ENCODE measurements around the gene CDH8.

CDH8 gene

DNA sequence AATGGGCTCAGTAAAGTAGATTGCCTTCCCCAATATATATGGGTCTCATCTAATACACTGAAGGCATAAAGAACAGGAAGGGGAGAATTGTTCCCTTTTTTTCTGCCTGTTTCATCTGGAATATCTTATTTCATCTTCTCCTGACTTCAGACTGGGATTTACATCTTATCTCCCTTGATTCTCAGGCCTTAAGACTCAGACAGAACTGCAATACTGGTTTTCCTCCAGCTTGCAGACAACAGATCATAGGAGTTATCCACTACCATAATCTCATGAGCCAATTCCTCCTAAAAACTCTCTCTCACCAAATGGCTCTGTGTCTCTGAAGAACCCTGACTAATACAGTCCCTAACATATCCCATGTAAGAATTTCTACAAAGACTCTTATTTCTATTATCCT, 390.7 kb downstream of the CDH8 start:
- no peaks in the 10 kb centered on the region for H3K27me3 ChIP-seq (ENCODE audit: control insufficient read depth, low read length)
- no peak overlapping the region for H3K4me3 ChIP-seq (ENCODE audit: low read length)
- no peaks in the 10 kb centered on the region for H3F3A ChIP-seq (ENCODE audit: control insufficient read depth, insufficient read depth)
- H3K4me2 ChIP-seq (ENCODE audit: low read length) = no peak overlapping the region
- H3K36me3 ChIP-seq (ENCODE audit: control insufficient read depth, low read length) = no peaks in the 10 kb centered on the region
- H3K9me2 ChIP-seq (replicated peaks; ENCODE audit: control insufficient read depth, low read length) = no peaks in the 10 kb centered on the region
- no peak overlapping the region for H3K27ac ChIP-seq (ENCODE audit: low read depth, low read length)
- H3K79me2 ChIP-seq (ENCODE audit: control insufficient read depth, low read length) = no peaks in the 10 kb centered on the region
- no peaks in the 10 kb centered on the region for H3K9me3 ChIP-seq (ENCODE audit: control insufficient read depth, insufficient read depth, low read length)
- no peaks in the 10 kb centered on the region for H3K4me1 ChIP-seq (ENCODE audit: control insufficient read depth, low read length)
- TF ChIP-seq, protein P1, sequence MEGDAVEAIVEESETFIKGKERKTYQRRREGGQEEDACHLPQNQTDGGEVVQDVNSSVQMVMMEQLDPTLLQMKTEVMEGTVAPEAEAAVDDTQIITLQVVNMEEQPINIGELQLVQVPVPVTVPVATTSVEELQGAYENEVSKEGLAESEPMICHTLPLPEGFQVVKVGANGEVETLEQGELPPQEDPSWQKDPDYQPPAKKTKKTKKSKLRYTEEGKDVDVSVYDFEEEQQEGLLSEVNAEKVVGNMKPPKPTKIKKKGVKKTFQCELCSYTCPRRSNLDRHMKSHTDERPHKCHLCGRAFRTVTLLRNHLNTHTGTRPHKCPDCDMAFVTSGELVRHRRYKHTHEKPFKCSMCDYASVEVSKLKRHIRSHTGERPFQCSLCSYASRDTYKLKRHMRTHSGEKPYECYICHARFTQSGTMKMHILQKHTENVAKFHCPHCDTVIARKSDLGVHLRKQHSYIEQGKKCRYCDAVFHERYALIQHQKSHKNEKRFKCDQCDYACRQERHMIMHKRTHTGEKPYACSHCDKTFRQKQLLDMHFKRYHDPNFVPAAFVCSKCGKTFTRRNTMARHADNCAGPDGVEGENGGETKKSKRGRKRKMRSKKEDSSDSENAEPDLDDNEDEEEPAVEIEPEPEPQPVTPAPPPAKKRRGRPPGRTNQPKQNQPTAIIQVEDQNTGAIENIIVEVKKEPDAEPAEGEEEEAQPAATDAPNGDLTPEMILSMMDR (IDR thresholded peaks at IDR 0.05; ENCODE audit: low read depth, low read length, poor library complexity, severe bottlenecking) = no peak
- TF ChIP-seq EZH2phosphoT487 (IDR thresholded peaks at IDR 0.05; ENCODE audit: borderline replicate concordance, low read length) = no peak
- no peaks in the 10 kb centered on the region for H4K20me1 ChIP-seq (ENCODE audit: control insufficient read depth, insufficient read depth, low read depth, low read length)

DNA sequence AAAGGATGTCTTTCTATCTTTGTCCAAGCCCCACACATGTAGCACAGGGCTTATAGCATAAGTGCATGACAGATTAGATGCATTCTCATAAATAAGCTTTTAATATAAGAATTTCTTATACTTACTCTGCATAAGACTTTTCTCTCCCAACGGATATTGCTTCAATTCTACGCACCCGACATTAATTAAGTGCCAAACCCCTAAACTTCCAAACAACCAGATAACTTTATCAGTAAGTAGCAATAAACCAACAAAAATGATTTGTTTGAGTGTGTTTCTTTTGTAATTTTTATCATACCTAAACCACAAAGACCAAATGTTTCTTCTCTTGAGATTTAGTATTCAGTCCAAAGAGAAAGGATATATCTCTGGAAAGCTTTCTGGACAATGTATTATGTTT, 391.5 kb downstream of the CDH8 start:
- no peaks in the 10 kb centered on the region for H3K27me3 ChIP-seq (ENCODE audit: control insufficient read depth, low read length)
- no peaks in the 10 kb centered on the region for H3K36me3 ChIP-seq (ENCODE audit: control insufficient read depth, low read length)
- H3K4me3 ChIP-seq (ENCODE audit: low read length) = no peak overlapping the region
- H3F3A ChIP-seq (ENCODE audit: control insufficient read depth, insufficient read depth) = no peaks in the 10 kb centered on the region
- TF ChIP-seq EZH2phosphoT487 (IDR thresholded peaks at IDR 0.05; ENCODE audit: borderline replicate concordance, low read length) = no peak
- TF ChIP-seq, protein P1 (IDR thresholded peaks at IDR 0.05; ENCODE audit: low read depth, low read length, poor library complexity, severe bottlenecking) = no peak
- H3K27ac ChIP-seq (ENCODE audit: low read depth, low read length) = no peak overlapping the region
- H4K20me1 ChIP-seq (ENCODE audit: control insufficient read depth, insufficient read depth, low read depth, low read length) = no peaks in the 10 kb centered on the region
- H3K9me3 ChIP-seq (ENCODE audit: control insufficient read depth, insufficient read depth, low read length) = no peaks in the 10 kb centered on the region
- no peaks in the 10 kb centered on the region for H3K9me2 ChIP-seq (replicated peaks; ENCODE audit: control insufficient read depth, low read length)
- H3K4me1 ChIP-seq (ENCODE audit: control insufficient read depth, low read length) = no peaks in the 10 kb centered on the region
- no peaks in the 10 kb centered on the region for H3K79me2 ChIP-seq (ENCODE audit: control insufficient read depth, low read length)
- no peak overlapping the region for H3K4me2 ChIP-seq (ENCODE audit: low read length)

DNA sequence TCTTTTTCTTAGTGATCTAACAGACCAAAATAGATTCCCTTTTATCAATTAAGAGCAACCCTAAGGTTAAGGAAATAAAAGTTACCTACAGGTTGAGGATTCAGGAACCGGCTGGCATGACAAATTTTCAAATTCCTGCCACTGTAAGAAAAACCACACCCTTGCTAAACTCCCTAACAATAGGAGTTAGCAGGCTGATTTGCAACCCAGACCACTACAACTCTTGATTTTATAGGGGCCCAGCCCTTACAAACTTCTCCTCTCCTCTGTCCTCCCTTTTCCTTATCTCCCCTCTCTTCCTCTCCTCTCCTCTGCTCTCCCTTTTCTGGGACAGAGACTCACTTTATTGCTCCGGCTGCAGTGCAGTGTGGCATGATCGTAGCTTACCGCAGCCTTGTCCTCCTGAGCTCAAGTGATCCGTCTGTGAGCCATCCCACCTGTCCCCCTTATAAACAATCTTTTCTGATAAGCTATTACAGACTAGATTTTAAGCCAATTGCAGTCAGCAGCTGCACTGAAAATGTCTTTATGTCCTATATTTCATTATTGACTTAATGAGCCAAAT, 418.9 kb downstream of the CDH8 start:
- Histone ChIP-seq H3K79me2 (ENCODE audit: control insufficient read depth, low read length) (no peaks in the 10 kb centered on the region), H3K4me1 (ENCODE audit: control insufficient read depth, low read length) (no peaks in the 10 kb centered on the region), H3K9me3 (ENCODE audit: control insufficient read depth, insufficient read depth, low read length) (no peaks in the 10 kb centered on the region), H3K4me3 (ENCODE audit: low read length) (no peak overlapping the region), H4K20me1 (ENCODE audit: control insufficient read depth, insufficient read depth, low read depth, low read length) (no peaks in the 10 kb centered on the region), H3F3A (ENCODE audit: control insufficient read depth, insufficient read depth) (no peaks in the 10 kb centered on the region), H3K9me2 (replicated peaks; ENCODE audit: control insufficient read depth, low read length) (no peaks in the 10 kb centered on the region), H3K4me2 (ENCODE audit: low read length) (no peak overlapping the region), H3K36me3 (ENCODE audit: control insufficient read depth, low read length) (no peaks in the 10 kb centered on the region), H3K27me3 (ENCODE audit: control insufficient read depth, low read length) (no peaks in the 10 kb centered on the region), H3K27ac (ENCODE audit: low read depth, low read length) (no peak overlapping the region)
- TF ChIP-seq, protein P1 (IDR thresholded peaks at IDR 0.05; ENCODE audit: low read depth, low read length, poor library complexity, severe bottlenecking) = no peak
- no peak for TF ChIP-seq EZH2phosphoT487 (IDR thresholded peaks at IDR 0.05; ENCODE audit: borderline replicate concordance, low read length)

All from DOHH2 (cell line).